ENCODE measurements around the gene PIK3R6. TPM values are rescaled to one million over a fixed set of nuclear protein-coding genes. Genes with fewer than 3 reads are reported as not detected.

Gene PIK3R6
- total and polyA plus RNA-seq, 2 of the 13 experiments (the other 11 are each of a cell fraction or from before 2014, with no cell fraction given) = not detected

DNA sequence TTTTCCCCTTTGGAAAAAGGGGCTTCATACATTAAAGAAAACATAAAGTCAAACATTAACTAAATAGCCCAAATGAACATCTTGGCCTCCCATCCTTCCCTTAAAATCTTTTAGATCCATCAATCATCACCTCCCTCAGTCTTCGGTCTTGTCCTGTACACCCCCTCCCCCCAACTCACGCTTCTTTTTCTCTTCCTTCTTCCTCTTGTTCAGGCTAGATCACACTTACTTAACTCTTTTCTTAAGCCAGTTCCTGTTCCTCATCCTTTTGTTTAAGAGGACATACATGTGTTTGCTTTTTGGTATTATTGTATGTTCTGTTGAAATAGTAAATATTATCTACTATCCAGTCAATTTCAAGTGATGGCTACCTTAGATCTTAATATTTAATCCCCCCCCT lies 73.8 kb downstream of the PIK3R6 start (continued):
- TF ChIP-seq, protein P1, sequence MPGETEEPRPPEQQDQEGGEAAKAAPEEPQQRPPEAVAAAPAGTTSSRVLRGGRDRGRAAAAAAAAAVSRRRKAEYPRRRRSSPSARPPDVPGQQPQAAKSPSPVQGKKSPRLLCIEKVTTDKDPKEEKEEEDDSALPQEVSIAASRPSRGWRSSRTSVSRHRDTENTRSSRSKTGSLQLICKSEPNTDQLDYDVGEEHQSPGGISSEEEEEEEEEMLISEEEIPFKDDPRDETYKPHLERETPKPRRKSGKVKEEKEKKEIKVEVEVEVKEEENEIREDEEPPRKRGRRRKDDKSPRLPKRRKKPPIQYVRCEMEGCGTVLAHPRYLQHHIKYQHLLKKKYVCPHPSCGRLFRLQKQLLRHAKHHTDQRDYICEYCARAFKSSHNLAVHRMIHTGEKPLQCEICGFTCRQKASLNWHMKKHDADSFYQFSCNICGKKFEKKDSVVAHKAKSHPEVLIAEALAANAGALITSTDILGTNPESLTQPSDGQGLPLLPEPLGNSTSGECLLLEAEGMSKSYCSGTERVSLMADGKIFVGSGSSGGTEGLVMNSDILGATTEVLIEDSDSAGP (CRISPR knock-in tag; IDR thresholded peaks at IDR 0.05; ENCODE audit: borderline replicate concordance) = no peak
- TF ChIP-seq ZNF34 (CRISPR knock-in tag; IDR thresholded peaks at IDR 0.05; ENCODE audit: borderline replicate concordance) = no peak
- no peak for TF ChIP-seq E2F1 (CRISPR knock-in tag; IDR thresholded peaks at IDR 0.05)
- no peak for TF ChIP-seq GATAD2A (CRISPR knock-in tag; IDR thresholded peaks at IDR 0.05)
- TF ChIP-seq SSRP1 (CRISPR knock-in tag; IDR thresholded peaks at IDR 0.05) = no peak

- no peak for TF ChIP-seq ZNF589 (CRISPR knock-in tag; conservative IDR thresholded peaks at IDR 0.05)
- no peak for TF ChIP-seq ZFP1 (CRISPR knock-in tag; IDR thresholded peaks at IDR 0.05)
- H3K27ac ChIP-seq (ENCODE audit: extremely low read length, insufficient read depth, low read length) = no peak overlapping the region
- DNase-seq (ENCODE audit: low spot score) (no peak), ATAC-seq (no peak), FAIRE-seq (no peak)
- BruUV-seq (replicated peaks) = no TSS peak
- 37% methylated on average over 5 of the region's 6 CpGs for WGBS (ENCODE audit: low lambda C conversion rate)
- CTCF ChIA-PET (ENCODE audit: low intra/inter-chr PET ratio, low total read pairs) = no interaction called here
- H3K9ac ChIP-seq (ENCODE audit: insufficient read depth, low read depth, low read length) = no peak overlapping the region
- no peaks in the 10 kb centered on the region for H3K79me2 ChIP-seq (ENCODE audit: insufficient read depth, low read length)
- no peak overlapping the region for H3K4me3 ChIP-seq (replicated peaks in 1 of 3; ENCODE audit: insufficient read depth in 1 of 3, low read depth in 2 of 3, low read length in 3 of 3)
- intact Hi-C loops (cut with micrococcal nuclease; ENCODE audit: unreplicated experiment) = no loop called here
- no peaks in the 10 kb centered on the region for H3K36me3 ChIP-seq (replicated peaks in 1 of 2; ENCODE audit: control insufficient read depth in 1 of 2, insufficient read depth in 2 of 2, low read length in 2 of 2)
- H2AFZ ChIP-seq (ENCODE audit: low read length) = no peak overlapping the region
- H3K4me2 ChIP-seq (ENCODE audit: low read depth, low read length) = no peak overlapping the region
- POLR2A ChIA-PET = no interaction called here
- in situ Hi-C loops (cut with HindIII; ENCODE audit: extremely low pct_ligation_motif_present, low pct_unique_long_range_greater_than_20kb) = no loop called here
- H3K9me3 ChIP-seq (ENCODE audit: low read length) = no peaks in the 10 kb centered on the region
- peaks cover 18% of the 10 kb centered on the region for H3K4me1 ChIP-seq (ENCODE audit: insufficient read depth, low read length)
- no peaks in the 10 kb centered on the region for H4K20me1 ChIP-seq (ENCODE audit: insufficient read depth, low read length)
- H3K27me3 ChIP-seq (ENCODE audit: control insufficient read depth in 1 of 2, insufficient read depth in 2 of 2, low read length in 2 of 2) = peaks cover 4 to 70% of the 10 kb centered on the region in 2 experiments
These were observed 74.8 kb downstream of the PIK3R6 start for GRCh38 chr17:8792646-8793045.

Data from HepG2 (cell line).